ENCODE results near the gene EIPR1.

DNA sequence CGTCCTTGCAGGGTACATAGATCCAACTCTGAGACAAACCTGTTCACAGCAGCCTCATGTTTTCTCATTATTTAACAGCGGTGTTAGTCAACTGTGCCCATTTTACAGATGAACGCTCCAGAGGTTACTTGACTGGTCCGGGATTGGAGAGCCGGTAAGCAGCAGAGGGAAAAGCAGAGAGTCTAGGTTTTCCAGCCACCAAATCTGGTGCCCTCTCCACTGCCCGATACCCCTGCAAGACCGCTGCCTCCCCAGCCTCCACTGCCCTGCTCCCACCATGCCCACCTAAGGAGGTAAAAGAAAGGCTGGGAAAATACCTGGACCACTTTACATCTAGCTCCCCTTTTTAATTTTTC, 51.5 kb downstream of the EIPR1 start:
- TF ChIP-seq, protein P1, sequence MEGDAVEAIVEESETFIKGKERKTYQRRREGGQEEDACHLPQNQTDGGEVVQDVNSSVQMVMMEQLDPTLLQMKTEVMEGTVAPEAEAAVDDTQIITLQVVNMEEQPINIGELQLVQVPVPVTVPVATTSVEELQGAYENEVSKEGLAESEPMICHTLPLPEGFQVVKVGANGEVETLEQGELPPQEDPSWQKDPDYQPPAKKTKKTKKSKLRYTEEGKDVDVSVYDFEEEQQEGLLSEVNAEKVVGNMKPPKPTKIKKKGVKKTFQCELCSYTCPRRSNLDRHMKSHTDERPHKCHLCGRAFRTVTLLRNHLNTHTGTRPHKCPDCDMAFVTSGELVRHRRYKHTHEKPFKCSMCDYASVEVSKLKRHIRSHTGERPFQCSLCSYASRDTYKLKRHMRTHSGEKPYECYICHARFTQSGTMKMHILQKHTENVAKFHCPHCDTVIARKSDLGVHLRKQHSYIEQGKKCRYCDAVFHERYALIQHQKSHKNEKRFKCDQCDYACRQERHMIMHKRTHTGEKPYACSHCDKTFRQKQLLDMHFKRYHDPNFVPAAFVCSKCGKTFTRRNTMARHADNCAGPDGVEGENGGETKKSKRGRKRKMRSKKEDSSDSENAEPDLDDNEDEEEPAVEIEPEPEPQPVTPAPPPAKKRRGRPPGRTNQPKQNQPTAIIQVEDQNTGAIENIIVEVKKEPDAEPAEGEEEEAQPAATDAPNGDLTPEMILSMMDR (IDR thresholded peaks at IDR 0.05; ENCODE audit: extremely low read depth in 1 of 2, insufficient read depth in 1 of 2, low read depth in 1 of 2, low read length in 2 of 2), result no peak
- TF ChIP-seq POLR2A (IDR thresholded peaks at IDR 0.05; ENCODE audit: low read depth, low read length), result no peak
- TF ChIP-seq EZH2 (IDR thresholded peaks at IDR 0.05; ENCODE audit: borderline replicate concordance, low read depth, low read length, severe bottlenecking), result no peak
- no peak for TF ChIP-seq POLR2AphosphoS5 (IDR thresholded peaks at IDR 0.05; ENCODE audit: insufficient read depth, low read depth, low read length)
- TF ChIP-seq, protein P2, sequence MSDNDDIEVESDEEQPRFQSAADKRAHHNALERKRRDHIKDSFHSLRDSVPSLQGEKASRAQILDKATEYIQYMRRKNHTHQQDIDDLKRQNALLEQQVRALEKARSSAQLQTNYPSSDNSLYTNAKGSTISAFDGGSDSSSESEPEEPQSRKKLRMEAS (IDR thresholded peaks at IDR 0.05; ENCODE audit: insufficient read depth, insufficient read length), result no peak
- TF ChIP-seq MYC (IDR thresholded peaks at IDR 0.05; ENCODE audit: low read depth, low read length), result no peak
- TF ChIP-seq JUN (IDR thresholded peaks at IDR 0.05; ENCODE audit: borderline replicate concordance, insufficient read depth, insufficient read length, low read depth), result no peak
- TF ChIP-seq GATA2 (IDR thresholded peaks at IDR 0.05; ENCODE audit: insufficient read depth, insufficient read length, low read depth, low read length), result no peak
